A204.1 (cell line): ENCODE measurements around the gene NFIB.

Source experiments
- FAIRE-seq: peaks from 2 replicates; lab custom pipeline; 2012; peaks lifted over from hg19 to GRCh38; lab: Jason Lieb, UNC

The NFIB gene

GRCh38 chr9:14304259-14304658 lies 9.7 kb downstream of the NFIB start:
- FAIRE-seq = no peak

- no peak for FAIRE-seq
These were observed 10.4 kb downstream of the NFIB start for GRCh38 chr9:14303521-14303920.

- FAIRE-seq = no peak
These were observed 10.8 kb downstream of the NFIB start for GRCh38 chr9:14303100-14303499.

GRCh38 chr9:14302405-14302804 lies 11.5 kb downstream of the NFIB start:
- FAIRE-seq = no peak

DNA sequence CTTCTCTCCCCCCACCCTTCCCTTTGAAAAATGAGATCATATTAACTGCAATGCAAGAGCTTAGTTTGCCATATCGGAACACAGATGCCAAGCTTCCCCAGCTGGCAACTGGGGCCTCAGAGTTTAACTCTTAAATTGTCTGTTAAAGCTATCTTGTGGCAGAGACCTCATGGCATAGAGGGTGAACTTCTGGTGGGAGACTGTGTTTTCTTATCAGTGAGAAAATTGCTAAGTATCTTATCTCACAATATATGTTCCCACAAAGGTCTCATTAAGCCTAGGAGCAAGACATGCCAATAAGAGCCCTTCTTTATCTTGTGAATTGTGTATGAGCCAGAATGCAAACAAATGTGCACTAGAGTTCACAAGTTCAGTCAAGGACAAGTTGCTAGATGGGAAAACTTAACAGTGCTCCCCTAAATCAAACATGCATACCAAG lies 12.3 kb downstream of the NFIB start:
- FAIRE-seq = no peak

- FAIRE-seq = no peak
These were observed 12.9 kb downstream of the NFIB start for GRCh38 chr9:14301006-14301405.

GRCh38 chr9:14300588-14300987 lies 13.4 kb downstream of the NFIB start:
- FAIRE-seq = no peak

GRCh38 chr9:14300040-14300439 lies 13.9 kb downstream of the NFIB start:
- FAIRE-seq = no peak

DNA sequence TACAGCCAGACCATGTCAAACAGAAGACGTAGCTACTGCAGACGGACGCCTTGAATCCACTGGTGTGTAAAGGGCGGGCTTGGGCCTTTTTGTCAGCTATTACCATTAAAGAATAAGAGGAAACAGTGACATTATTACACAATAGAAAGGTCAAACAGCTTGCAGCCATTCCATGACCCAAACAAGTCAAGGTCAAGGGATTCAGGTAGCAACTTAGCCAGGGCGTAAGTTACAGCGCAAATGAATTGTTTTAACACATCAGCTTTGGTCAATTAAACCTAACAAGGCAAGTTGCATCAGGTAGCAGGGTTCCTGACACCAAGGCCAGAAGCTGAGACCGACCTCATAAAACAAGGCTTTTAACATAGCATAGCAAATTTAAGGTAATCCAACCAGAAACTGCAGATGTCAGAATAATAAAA lies 15.3 kb downstream of the NFIB start:
- no peak for FAIRE-seq

DNA sequence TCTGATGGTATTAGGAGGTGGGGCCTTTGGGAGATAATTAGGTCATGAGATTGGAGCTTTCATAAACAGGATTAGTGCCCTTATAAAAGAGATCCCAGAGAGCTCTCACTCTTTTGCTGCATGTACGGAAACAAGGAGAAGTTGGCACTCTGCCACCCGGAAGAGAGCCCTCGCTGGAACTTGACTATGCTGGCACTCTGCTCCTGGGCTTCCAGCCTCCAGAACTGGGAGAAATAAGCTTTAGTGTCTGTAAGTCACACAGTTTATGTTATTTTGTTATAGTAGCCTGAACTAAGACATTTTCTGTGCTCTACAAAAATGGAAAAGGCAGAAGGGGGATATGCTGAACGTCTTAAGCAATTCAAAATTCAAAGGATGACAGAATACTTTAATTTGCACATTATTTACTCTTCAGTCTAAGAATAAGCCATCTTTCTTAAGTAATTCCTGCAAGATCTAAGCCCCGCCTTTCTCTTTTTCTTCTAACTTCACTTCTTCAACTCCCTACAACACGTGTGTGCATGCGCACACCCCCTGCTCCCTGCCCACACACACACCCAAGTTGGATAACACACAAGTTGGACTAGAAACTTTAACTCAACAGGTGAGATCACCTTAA lies 17.3 kb downstream of the NFIB start:
- FAIRE-seq = no peak

- FAIRE-seq = no peak
These were observed 19.3 kb downstream of the NFIB start for GRCh38 chr9:14294659-14295058.

DNA sequence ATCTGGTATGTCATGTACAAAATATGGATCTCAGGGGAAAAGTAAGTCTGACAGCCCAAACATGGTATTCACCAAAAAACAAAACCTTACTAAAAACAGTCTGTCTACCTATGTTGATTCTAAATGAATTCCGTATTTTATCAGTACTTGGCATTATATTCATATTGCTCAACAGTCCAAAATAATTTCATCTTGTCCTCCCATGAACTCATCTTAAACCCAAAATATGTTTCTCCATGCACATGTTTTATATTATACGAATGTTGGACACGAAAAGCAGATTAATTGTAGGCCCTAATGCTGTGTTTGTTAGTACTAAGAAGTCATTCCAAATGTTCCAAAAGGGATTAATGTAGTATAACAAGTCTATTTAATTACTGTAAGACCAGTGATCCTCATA lies 20.1 kb downstream of the NFIB start:
- no peak for FAIRE-seq

DNA sequence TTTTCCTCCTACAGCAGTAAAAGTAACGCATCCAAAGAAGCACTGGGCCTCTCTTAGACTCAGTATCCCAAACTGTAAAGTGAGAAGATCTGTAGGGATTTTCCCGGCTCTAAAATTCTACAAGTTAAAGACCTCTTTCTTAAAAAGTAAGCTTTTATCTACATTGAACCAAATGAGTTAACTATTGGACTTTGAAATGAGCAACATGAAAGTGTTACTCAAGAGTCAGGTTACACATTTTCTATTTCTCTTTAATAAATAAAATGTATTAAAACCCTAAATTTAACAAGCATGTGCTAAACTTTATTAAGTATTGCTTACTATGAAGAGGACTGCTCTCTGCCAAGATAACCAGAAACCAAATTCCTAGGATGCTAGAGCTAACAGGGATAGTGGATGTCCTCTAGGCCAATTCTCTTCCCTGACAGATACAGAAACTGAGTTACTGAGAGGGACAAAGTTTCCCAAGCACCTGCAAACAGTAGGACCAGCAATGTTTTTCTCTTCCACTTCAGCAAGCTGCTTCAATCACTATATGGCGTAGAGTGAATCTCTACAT lies 21.7 kb downstream of the NFIB start:
- no peak for FAIRE-seq

GRCh38 chr9:14289916-14290315 lies 24.0 kb downstream of the NFIB start:
- FAIRE-seq = no peak

GRCh38 chr9:14288433-14288832 lies 25.5 kb downstream of the NFIB start:
- FAIRE-seq = no peak

DNA sequence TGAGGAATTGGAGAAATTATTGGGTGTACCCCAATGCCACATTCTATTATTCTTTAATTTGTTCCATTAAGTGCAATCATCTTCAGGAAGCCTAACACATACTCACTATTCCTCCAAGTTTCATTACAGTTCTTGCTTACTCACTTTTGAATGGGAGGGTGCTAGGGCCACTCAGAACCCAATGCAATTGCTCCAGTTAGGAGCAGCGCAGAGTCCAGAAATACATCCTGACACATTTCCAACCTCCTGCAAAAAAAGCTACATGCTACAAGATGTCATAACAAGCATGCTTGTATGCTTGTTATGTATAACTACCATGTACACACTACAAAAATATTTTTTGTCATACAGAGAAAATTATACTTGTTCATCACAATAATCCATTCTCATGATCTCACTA lies 27.8 kb downstream of the NFIB start:
- no peak for FAIRE-seq

- FAIRE-seq = no peak
These were observed 30.7 kb downstream of the NFIB start for GRCh38 chr9:14283276-14283675.

GRCh38 chr9:14281876-14282275 lies 32.1 kb downstream of the NFIB start:
- FAIRE-seq = no peak

DNA sequence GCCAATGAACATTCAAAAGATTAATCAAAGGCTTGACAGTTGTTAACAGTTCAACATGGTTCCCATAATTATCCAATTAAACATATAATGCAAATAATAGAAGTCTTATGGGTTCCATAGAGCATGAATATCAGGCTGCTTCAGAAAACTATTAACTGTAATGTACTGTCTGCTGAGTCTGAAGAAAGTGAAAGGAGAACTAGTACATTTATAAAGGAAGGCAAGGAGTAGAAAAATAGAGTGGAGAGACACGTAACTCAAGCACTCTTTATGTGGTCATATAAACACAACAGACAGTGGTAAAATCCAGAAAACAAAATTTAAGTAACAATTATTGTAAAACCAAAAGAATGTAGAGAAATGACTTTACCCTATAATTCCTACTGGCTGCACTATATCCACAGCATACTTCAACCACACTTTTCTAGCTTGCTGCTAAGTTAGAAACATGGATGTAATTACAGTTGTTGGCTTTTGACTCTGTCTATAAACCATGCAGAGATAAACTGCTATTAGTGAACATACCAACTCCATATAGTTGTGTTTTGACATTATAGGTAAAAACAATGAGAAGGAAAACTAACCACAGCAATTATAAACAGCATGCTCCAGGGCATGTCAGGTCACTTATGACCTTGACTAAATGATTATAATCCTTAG lies 32.7 kb downstream of the NFIB start:
- no peak for FAIRE-seq

- no peak for FAIRE-seq
These were observed 34.3 kb downstream of the NFIB start for GRCh38 chr9:14279671-14280070.

DNA sequence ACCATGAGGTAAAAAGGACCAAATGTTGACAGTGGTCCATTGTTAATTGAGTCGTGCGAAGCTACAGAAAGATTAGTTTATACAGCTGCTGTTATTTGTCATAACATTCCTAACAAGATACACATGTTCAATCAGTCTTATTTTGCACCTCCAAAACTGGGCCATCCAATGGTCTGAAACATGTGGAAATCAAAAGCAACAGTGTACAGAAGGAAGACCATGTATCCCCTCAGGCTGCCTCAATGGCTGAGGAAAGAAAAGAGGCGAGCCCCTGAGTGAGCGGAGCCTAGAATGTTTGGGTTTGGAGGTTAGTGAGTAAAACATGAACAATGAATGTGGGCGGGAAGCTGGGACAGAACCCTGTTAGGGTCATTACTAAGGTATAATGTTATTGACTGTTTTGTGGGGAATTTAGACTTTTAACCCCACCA lies 35.6 kb downstream of the NFIB start:
- no peak for FAIRE-seq

DNA sequence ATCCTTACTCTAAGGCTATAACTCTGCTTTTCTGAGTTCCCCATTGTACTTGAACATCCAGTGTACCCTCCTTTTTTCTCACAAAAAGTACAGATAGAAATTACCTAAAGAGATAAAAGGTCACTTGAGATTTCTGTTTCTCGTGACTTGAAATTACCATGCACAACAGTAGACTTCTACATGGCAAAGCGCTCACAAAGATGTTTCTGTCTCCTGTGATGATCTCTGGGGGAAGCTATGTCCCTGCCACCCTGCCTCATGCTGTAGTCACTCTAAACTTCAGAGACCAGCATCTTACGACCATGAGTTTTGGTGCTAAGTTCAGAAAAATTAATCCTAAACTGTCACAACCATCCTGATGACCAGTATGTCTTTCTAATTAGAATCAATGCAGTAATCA lies 36.2 kb downstream of the NFIB start:
- no peak for FAIRE-seq

- no peak for FAIRE-seq
These were observed 36.7 kb downstream of the NFIB start for GRCh38 chr9:14277244-14277643.

DNA sequence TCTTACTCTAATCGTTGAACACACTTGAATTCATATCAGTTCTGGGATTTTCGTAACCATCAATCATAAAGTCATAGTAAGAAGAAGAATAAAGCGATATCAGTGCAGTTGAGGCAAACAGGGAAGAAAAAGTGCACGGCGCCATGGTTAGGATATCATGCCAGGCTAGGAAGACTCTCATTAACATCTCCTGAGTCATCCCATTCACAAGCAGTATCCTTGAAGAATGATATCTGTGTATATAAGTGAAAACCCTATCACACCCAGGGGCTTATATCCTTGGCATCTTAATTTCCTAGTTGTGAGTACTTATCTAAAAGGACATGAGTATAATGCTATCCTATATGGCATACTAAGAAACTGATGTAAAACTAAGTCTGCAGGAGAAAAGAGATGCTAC lies 38.6 kb downstream of the NFIB start:
- FAIRE-seq = no peak
